ENCODE results near the gene PDE4DIP. TPM values are rescaled to one million over a fixed set of nuclear protein-coding genes. Genes with fewer than 3 reads are reported as not detected.
"Not testable (repeated sequence)": the region's sequence is repeated elsewhere in the genome, so short reads cannot be mapped to it uniquely, and the experiment has no call there.

Gene PDE4DIP
- total RNA-seq, 1 experiment from 2014 or later: 36.5 TPM

DNA sequence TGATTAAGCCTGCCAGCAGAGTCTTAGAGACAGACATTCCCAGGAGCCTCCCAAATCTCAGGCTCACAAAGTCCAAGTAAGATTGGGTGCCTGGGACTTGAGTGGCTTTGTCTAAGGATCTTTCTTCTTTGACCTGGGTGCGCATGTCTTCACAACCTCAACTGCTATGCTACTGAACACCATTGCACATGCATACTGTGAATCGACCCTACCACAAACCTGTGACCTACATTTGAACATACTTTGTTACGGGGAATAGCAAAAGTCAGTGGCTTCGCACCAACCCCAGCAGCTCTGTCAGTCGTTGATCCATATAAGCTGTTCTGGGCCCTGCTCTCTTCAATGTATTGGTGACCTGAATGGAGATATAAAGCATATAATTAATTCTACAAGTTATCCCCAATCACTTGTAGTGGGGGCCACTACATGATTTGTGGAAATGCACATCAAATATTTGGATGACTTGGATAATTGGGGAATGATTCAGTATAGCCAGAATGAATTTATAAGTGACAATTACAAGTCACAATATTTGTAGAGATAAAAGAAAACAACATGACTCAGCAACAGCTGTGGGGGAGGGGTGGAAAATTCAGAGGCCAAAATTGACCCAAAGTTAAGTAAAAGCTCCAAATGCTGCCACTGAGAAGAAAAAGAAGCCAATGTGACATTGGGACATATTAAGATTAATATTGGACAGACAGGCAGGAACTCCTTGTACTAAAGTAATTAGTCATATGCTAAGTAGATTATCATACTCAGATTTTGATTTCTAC lies 152.4 kb downstream of the PDE4DIP start:
- H3K4me3 ChIP-seq; H3K27ac ChIP-seq; DNase-seq (ENCODE audit: low read depth in 1 of 2, low spot score in 2 of 2): not testable (repeated sequence)

DNA sequence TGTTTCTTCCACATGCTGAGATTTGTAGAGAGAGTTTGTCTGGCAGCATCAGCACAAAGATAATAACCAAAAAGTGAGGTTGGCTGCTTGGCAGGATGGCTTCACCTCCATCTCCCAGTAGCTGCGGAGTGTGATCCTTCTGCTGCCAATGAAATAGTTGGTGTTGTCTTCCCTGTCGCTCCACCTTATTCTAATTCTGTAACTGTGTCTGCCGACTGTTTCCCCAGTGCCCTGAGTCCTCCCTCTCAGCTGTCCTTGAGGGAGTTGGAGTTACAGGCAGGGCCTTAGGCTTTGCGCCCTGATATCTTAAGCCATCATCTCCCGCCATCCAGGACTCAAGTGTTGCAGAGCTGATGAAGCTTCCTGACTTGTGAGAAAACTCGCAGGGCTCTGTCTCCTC lies 153.2 kb downstream of the PDE4DIP start:
- not testable (repeated sequence) for H3K27ac ChIP-seq; H3K9me3 ChIP-seq (replicated peaks); H3K27me3 ChIP-seq (replicated peaks); H3K36me3 ChIP-seq; H3K4me3 ChIP-seq; DNase-seq (ENCODE audit: low read depth in 1 of 2, low spot score in 2 of 2); H3K4me1 ChIP-seq (replicated peaks)

More for the DNA sequence above, 152.4 kb downstream of the PDE4DIP start:
- not testable (repeated sequence) for H3K4me1 ChIP-seq (replicated peaks); H3K36me3 ChIP-seq; H3K27me3 ChIP-seq (replicated peaks); H3K9me3 ChIP-seq (replicated peaks)

DNA sequence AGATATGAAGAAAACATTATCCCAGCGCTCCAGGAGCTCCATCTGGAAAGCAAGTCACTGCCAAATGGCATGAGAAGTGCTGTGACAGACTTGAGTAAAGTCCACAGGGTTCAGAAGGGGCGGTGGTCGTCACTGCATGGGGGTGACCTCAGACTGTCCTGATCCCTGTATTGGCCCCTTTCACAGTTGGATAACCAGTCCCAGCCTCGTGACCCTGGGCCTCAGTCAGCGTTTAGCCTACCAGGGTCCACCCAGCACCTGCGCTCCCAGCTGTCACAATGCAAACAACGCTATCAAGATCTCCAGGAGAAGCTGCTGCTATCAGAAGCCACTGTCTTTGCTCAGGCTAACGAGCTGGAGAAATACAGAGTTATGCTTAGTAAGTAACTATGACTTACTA lies 158.4 kb downstream of the PDE4DIP start:
- H3K27ac ChIP-seq; H3K4me3 ChIP-seq; DNase-seq (ENCODE audit: low read depth in 1 of 2, low spot score in 2 of 2): not testable (repeated sequence)

DNA sequence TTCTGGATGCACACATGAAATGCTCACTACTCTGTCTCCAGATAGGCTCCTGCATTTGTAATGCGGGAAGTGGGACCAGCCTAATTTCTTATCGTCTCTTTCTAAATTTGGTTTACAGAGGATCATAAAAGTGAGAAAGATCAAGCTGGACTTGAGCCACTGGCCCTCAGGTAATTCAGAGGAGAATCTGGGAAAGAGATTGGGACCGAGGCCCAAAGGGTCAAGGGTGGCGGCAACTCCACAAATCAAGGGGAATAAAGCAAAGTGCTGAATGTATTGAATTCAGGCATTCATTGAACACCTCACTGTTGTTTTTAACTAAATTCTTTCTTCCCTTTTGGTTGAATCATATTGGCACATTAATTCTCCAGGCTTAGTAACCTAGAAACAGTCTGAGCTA lies 164.1 kb downstream of the PDE4DIP start:
- H3K27ac ChIP-seq; DNase-seq (ENCODE audit: low read depth in 1 of 2, low spot score in 2 of 2); H3K9me3 ChIP-seq (replicated peaks); H3K27me3 ChIP-seq (replicated peaks); H3K36me3 ChIP-seq; H3K4me3 ChIP-seq; H3K4me1 ChIP-seq (replicated peaks): not testable (repeated sequence)

More for the DNA sequence above, 158.4 kb downstream of the PDE4DIP start:
- not testable (repeated sequence) for H3K4me1 ChIP-seq (replicated peaks); H3K27me3 ChIP-seq (replicated peaks); H3K9me3 ChIP-seq (replicated peaks); H3K36me3 ChIP-seq

DNA sequence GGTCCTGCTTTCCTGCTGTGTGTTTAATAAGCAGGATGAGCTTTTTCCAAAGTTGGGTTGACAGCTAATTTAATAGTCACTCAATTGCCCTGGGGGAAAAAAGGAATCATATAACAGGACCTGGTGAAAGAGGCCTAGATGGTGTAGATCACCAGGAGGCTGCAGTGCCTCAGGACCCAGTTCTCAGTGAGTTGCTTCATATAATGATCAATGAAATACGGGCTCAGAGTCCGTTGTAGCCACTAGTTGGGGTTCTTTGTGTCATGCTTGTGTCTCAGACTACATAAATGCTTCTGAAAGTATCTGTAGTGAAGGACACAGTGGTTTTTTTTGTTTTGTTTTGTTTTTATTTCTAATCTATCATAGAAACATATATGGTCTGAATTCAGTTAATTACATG lies 164.5 kb downstream of the PDE4DIP start:
- H3K36me3 ChIP-seq; H3K4me1 ChIP-seq (replicated peaks); H3K4me3 ChIP-seq; H3K9me3 ChIP-seq (replicated peaks); H3K27me3 ChIP-seq (replicated peaks); DNase-seq (ENCODE audit: low read depth in 1 of 2, low spot score in 2 of 2); H3K27ac ChIP-seq: not testable (repeated sequence)

DNA sequence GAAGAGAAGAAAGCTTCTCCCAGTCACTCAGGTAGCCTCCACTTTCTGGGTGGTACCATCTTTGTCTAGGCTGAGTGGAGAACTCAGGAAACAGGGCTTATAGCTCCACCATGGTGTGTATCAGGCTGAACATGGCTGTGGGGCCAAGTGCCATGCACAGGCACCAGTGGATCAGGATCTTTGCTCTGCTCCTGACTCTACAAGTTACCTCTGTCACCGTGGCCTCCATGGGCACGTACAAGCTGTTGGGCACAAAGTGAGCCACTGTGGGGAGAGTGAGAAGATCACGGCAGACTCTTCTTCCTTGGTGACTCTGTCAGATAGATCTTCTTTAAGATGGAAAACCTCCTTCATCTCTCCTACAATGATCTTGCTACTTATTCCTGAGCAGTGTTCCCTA lies 165.5 kb downstream of the PDE4DIP start:
- not testable (repeated sequence) for H3K27ac ChIP-seq

DNA sequence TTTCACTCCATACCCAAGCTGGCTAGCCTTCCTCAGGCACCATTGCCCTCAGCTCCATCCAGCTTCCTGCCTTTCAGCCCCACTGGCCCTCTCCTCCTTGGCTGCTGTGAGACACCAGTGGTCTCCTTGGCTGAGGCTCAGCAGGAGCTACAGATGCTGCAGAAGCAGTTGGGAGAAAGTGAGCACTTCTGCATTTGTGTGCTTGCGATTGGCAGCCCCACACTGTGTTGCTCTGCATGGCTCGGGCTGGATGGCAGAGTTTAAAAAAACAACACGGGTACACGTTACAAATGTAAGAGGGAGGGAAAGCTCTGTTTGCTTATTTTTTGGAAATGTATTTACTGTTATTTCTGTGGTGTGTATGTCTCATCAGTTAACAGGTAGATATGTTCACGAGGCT lies 168.4 kb downstream of the PDE4DIP start:
- H3K4me3 ChIP-seq; H3K27me3 ChIP-seq (replicated peaks); H3K27ac ChIP-seq; DNase-seq (ENCODE audit: low read depth in 1 of 2, low spot score in 2 of 2); H3K4me1 ChIP-seq (replicated peaks); H3K9me3 ChIP-seq (replicated peaks); H3K36me3 ChIP-seq: not testable (repeated sequence)

More for the DNA sequence above, 165.5 kb downstream of the PDE4DIP start:
- not testable (repeated sequence) for H3K36me3 ChIP-seq; H3K9me3 ChIP-seq (replicated peaks); DNase-seq (ENCODE audit: low read depth in 1 of 2, low spot score in 2 of 2); H3K27me3 ChIP-seq (replicated peaks); H3K4me3 ChIP-seq; H3K4me1 ChIP-seq (replicated peaks)

DNA sequence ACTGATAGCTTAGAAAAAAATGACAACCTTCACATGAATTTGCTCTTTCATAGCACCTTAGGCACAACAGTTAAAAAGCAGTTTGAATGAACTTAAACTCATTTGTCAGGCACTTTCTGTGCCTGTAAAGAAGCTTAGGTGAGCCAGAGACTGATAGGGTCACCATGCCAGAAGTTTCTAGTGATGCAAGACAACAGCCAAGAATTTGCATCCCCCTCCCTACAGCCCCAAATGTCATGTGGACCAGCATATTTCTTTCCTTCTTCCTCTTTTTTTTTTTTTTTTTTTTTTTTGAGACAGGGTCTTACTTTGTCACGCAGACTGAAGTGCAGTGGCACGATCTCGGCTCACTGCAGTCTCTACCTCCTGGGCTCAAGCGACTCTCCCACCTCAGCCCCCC lies 169.3 kb downstream of the PDE4DIP start:
- not testable (repeated sequence) for DNase-seq (ENCODE audit: low read depth in 1 of 2, low spot score in 2 of 2); H3K9me3 ChIP-seq (replicated peaks); H3K4me3 ChIP-seq; H3K36me3 ChIP-seq; H3K4me1 ChIP-seq (replicated peaks); H3K27me3 ChIP-seq (replicated peaks); H3K27ac ChIP-seq

DNA sequence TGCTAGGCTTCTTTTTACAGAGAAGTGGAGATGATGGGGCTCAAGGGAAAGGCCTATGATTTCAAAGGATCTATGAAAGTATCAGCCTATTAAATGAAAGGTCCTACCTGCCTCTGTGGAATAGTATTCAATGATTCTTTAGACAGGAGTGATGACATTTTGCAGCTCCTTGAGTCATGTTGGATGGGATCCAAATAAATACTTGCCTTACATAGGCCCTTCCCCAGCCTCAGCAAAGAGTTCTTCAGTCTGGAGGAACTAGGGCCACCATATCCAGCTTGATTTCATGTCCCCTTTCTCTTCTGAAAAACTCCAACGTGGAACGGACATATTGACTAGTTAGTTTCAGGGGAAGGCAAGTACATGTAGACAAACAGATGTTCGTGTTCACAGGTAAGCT lies 171.3 kb downstream of the PDE4DIP start:
- H3K27ac ChIP-seq; H3K4me3 ChIP-seq; H3K27me3 ChIP-seq (replicated peaks); H3K4me1 ChIP-seq (replicated peaks); DNase-seq (ENCODE audit: low read depth in 1 of 2, low spot score in 2 of 2); H3K36me3 ChIP-seq; H3K9me3 ChIP-seq (replicated peaks): not testable (repeated sequence)

DNA sequence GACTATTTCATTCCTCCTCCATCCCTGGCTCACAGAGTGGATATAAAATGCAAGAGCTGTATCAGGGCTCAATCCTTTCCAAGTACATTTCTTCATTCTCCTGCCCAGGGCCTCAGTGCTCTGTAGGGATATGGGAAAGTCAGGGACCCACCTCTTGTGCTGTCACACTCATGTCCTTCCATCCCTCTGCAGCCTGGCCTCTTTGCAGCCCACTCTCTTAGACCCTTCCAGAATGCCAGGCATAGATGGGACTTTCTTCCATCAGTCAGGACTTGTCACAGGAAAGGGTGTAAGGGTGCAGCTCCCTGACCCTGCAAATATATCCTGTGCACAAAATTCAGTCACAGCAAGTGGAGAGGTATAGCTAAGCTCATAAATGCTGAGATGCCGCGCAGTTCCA lies 172.4 kb downstream of the PDE4DIP start:
- not testable (repeated sequence) for H3K36me3 ChIP-seq; H3K27ac ChIP-seq; H3K4me1 ChIP-seq (replicated peaks); H3K4me3 ChIP-seq; H3K27me3 ChIP-seq (replicated peaks); H3K9me3 ChIP-seq (replicated peaks); DNase-seq (ENCODE audit: low read depth in 1 of 2, low spot score in 2 of 2)

DNA sequence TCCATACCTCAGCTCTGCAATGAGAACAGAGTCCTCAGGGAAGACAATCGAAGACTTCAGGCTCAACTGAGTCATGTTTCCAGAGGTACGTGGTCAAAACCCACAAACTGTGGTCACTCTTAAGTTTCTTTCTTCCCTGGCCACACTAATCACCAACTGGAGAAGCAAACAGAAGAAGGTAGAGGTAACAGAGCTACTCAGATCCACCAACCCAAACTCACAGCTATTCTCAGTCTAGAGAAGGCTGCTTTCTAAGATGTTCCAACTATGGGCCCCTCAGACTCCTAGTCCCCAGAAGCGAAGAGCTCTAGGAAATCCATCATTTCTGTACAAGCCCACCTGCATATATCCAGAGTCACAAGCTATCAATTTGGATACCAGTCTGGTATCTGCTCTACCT lies 174.3 kb downstream of the PDE4DIP start:
- H3K4me3 ChIP-seq; DNase-seq (ENCODE audit: low read depth in 1 of 2, low spot score in 2 of 2); H3K27ac ChIP-seq; H3K36me3 ChIP-seq; H3K4me1 ChIP-seq (replicated peaks); H3K27me3 ChIP-seq (replicated peaks); H3K9me3 ChIP-seq (replicated peaks): not testable (repeated sequence)

DNA sequence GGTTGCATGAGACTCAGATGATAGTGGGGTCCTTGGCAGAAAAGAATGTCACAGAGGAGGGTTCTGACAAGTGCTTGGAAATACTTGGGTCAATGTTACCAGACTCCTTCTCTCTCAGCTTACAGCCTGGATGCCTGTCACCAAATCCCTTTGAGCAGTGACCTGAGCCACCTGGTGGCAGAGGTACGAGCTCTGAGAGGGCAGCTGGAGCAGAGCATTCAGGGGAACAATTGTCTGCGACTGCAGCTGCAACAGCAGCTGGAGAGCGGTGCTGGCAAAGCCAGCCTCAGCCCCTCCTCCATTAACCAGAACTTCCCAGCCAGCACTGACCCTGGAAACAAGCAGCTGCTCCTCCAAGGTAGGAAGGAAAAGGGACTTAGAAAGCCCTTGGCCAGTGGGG lies 180.1 kb downstream of the PDE4DIP start:
- H3K36me3 ChIP-seq; DNase-seq (ENCODE audit: low read depth in 1 of 2, low spot score in 2 of 2); H3K4me3 ChIP-seq; H3K9me3 ChIP-seq (replicated peaks); H3K4me1 ChIP-seq (replicated peaks); H3K27ac ChIP-seq; H3K27me3 ChIP-seq (replicated peaks): not testable (repeated sequence)

DNA sequence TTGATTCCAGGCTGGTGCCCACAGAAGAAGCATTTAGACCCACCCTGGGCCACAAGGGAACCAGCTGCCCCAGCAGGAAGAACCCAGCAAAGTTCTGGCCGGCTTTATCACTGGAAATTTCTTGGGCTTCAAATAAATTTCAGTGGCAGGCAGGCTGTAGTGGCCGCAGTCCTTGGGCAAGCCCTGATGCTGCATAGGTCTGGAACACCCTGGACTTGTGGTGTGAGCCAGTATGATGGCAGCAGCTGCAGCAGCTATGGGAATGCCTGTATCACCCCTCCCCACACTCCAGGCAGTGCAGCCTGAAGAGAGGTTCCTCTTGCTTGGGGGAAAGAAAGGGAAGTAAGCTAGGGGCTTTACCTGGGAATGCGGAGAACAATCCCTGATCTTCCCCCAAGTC lies 189.7 kb downstream of the PDE4DIP start:
- not testable (repeated sequence) for DNase-seq (ENCODE audit: low read depth in 1 of 2, low spot score in 2 of 2); H3K4me1 ChIP-seq (replicated peaks); H3K36me3 ChIP-seq; H3K27me3 ChIP-seq (replicated peaks); H3K9me3 ChIP-seq (replicated peaks); H3K4me3 ChIP-seq; H3K27ac ChIP-seq

DNA sequence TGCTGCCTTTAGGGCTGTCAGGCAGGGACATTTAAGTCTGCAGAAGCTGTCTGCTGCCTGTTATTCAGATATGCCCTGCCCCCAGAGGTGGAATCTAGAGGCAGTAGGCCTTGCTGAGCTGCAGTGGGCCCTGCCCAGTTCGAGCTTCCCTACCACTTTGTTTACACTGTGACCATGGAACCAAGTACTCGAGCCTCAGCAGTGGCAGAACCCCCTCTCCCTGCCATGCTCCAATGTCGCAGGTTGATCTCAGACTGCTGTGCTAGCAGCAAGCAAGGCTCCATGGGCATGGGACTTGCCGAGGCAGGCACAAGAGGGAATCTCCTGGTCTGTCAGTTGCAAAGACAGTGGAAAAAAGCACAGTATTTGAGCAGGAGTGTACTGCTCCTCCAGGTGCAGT lies 198.8 kb downstream of the PDE4DIP start:
- not testable (repeated sequence) for DNase-seq (ENCODE audit: low read depth in 1 of 2, low spot score in 2 of 2); H3K9me3 ChIP-seq (replicated peaks); H3K27ac ChIP-seq; H3K27me3 ChIP-seq (replicated peaks); H3K4me1 ChIP-seq (replicated peaks); H3K4me3 ChIP-seq; H3K36me3 ChIP-seq

DNA sequence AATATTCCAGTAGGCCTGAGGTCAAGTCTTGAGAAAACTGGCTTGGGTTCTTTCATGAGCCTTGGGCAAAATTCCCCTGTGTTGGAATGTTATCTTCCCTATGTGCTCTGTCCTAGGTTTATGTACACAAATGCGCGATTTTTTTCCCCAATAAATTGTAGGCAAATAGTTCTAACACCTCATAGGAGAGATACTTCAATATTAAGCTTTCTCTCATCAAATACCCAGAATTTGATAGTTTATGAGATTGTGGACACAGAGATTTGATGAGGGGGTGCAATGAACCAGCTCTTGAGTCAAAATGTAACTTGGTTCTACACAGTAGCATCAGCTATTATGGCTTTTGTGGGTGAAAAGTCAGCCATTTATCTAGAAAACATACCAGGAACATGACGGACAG lies 220.4 kb downstream of the PDE4DIP start:
- H3K4me3 ChIP-seq; H3K27me3 ChIP-seq (replicated peaks); H3K27ac ChIP-seq; H3K9me3 ChIP-seq (replicated peaks); H3K36me3 ChIP-seq; DNase-seq (ENCODE audit: low read depth in 1 of 2, low spot score in 2 of 2); H3K4me1 ChIP-seq (replicated peaks): not testable (repeated sequence)
